ENCODE measurements around the gene PXT1.
"Not testable (repeated sequence)": the region's sequence is repeated elsewhere in the genome, so short reads cannot be mapped to it uniquely, and the experiment has no call there.

The PXT1 gene

GRCh38 chr6:36444470-36444869 is 1.8 kb upstream of the PXT1 start:
- no peak for DNase-seq (ENCODE audit: low read depth, low spot score)

GRCh38 chr6:36443471-36444428 is 1.1 kb upstream of the PXT1 start:
- DNase-seq (ENCODE audit: low read depth, low spot score): no peak

- no peak for DNase-seq (ENCODE audit: low read depth, low spot score)
These were observed 467 bp downstream of the PXT1 start for GRCh38 chr6:36442103-36442670.

GRCh38 chr6:36441307-36441894 is 1.3 kb downstream of the PXT1 start:
- peak; percentile 84 for DNase-seq (ENCODE audit: low read depth, low spot score)

- no peak for DNase-seq (ENCODE audit: low read depth, low spot score)
These were observed 6.2 kb downstream of the PXT1 start for GRCh38 chr6:36436466-36436865.

- DNase-seq (ENCODE audit: low read depth, low spot score): no peak
These were observed 10.4 kb downstream of the PXT1 start for GRCh38 chr6:36432151-36432671.

- no peak for DNase-seq (ENCODE audit: low read depth, low spot score)
These were observed 11.5 kb downstream of the PXT1 start for GRCh38 chr6:36431197-36431596.

GRCh38 chr6:36430351-36430750 is 12.3 kb downstream of the PXT1 start:
- DNase-seq (ENCODE audit: low read depth, low spot score): no peak

GRCh38 chr6:36428911-36429310 is 13.7 kb downstream of the PXT1 start:
- DNase-seq (ENCODE audit: low read depth, low spot score): no peak

GRCh38 chr6:36426622-36427021 is 16.0 kb downstream of the PXT1 start:
- no peak for DNase-seq (ENCODE audit: low read depth, low spot score)

GRCh38 chr6:36423101-36423824 is 19.4 kb downstream of the PXT1 start:
- DNase-seq (ENCODE audit: low read depth, low spot score): peak; percentile 90

GRCh38 chr6:36422714-36423100 is 19.9 kb downstream of the PXT1 start:
- DNase-seq (ENCODE audit: low read depth, low spot score): no peak

GRCh38 chr6:36419310-36419709 is 23.3 kb downstream of the PXT1 start:
- DNase-seq (ENCODE audit: low read depth, low spot score): no peak

- no peak for DNase-seq (ENCODE audit: low read depth, low spot score)
These were observed 24.1 kb downstream of the PXT1 start for GRCh38 chr6:36418558-36418957.

- no peak for DNase-seq (ENCODE audit: low read depth, low spot score)
These were observed 28.2 kb downstream of the PXT1 start for GRCh38 chr6:36414481-36414880.

GRCh38 chr6:36413489-36414480 is 28.9 kb downstream of the PXT1 start:
- no peak for DNase-seq (ENCODE audit: low read depth, low spot score)

- not testable (repeated sequence) for DNase-seq (ENCODE audit: low read depth, low spot score)
These were observed 32.9 kb downstream of the PXT1 start for GRCh38 chr6:36409718-36410117.

GRCh38 chr6:36404164-36404563 is 38.5 kb downstream of the PXT1 start:
- DNase-seq (ENCODE audit: low read depth, low spot score): no peak

- DNase-seq (ENCODE audit: low read depth, low spot score): no peak
These were observed 40.2 kb downstream of the PXT1 start for GRCh38 chr6:36402481-36402880.

GRCh38 chr6:36399970-36400369 is 42.7 kb downstream of the PXT1 start:
- DNase-seq (ENCODE audit: low read depth, low spot score): no peak

- DNase-seq (ENCODE audit: low read depth, low spot score): no peak
These were observed 50.0 kb downstream of the PXT1 start for GRCh38 chr6:36392621-36393020.

All from iPS DF 19.7 (cell line).